C4-2B (cell line): ENCODE data around the gene CCNY.

ENCODE experiments used
- ZFX ChIP-seq: fragments of 450-650 bp; IDR thresholded peaks from 2 replicates; pipeline ENCODE4 v1.6.1; 2017
- TF ChIP-seq, protein P1 (sequence below): fragments of 450-650 bp; conservative IDR thresholded peaks from 2 replicates; pipeline ENCODE4 v1.5.1; 2017; ENCODE audit warnings: mild to moderate bottlenecking

DNA sequence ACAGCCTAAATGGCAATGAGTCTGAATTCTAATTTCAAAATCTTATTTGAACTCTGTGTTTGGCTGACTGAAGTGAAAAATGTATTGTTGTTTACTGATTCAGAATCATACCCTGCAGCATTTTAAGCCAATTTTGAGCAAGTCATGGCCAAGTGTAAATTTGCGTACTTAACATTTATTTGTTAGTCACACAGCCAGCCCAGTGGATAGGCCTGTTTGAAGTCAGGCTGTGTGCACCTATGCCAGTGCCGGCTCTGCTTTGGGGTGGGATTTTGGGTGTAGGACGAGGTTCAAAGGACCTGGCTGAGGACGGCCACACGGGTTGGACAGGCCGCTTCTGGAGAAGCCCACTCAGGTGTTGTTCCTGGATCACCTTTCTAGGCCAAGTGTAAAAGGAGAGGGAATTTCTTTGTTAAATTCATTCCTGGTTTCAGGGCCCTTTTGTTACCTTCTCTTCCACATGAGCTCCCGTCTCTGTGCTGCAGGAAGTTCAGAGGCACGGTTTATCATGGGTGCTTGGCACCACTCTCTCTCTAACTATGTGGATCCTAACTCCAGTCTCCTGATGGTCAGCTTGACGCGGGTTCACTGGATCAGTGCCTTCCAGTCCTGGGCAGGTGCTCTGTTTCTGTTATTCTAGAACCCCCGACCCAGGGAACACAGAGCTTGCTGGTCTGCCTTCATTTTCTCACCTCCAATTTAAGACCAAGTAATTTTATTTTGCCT, 84.7 kb downstream of the CCNY start:
- TF ChIP-seq, protein P1, sequence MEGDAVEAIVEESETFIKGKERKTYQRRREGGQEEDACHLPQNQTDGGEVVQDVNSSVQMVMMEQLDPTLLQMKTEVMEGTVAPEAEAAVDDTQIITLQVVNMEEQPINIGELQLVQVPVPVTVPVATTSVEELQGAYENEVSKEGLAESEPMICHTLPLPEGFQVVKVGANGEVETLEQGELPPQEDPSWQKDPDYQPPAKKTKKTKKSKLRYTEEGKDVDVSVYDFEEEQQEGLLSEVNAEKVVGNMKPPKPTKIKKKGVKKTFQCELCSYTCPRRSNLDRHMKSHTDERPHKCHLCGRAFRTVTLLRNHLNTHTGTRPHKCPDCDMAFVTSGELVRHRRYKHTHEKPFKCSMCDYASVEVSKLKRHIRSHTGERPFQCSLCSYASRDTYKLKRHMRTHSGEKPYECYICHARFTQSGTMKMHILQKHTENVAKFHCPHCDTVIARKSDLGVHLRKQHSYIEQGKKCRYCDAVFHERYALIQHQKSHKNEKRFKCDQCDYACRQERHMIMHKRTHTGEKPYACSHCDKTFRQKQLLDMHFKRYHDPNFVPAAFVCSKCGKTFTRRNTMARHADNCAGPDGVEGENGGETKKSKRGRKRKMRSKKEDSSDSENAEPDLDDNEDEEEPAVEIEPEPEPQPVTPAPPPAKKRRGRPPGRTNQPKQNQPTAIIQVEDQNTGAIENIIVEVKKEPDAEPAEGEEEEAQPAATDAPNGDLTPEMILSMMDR, result no peak
- TF ChIP-seq ZFX, result no peak
